Stomach (tissue), 19 donors: Measurements from ENCODE around the gene FRG2. TPM values are rescaled to one million over a fixed set of nuclear protein-coding genes. Genes with fewer than 3 reads are reported as not detected.
"Not testable (repeated sequence)": the region's sequence is repeated elsewhere in the genome, so short reads cannot be mapped to it uniquely, and the experiment has no call there.

Source experiments
- DNase-seq, 2 donors: peaks; one replicate each; pipeline versions ENCODE4 v3.0.0 to v3.0.0-alpha.2; 2013 to 2019
- H3K27ac ChIP-seq, 5 donors: fragments of 200-600 bp in 4 of 5; sonication (generic) in 4 of 5; one replicate each; pipeline ENCODE4 v1.5.1; 2013 to 2019; ENCODE audit warnings: mild to moderate bottlenecking in 1 of 5, moderate library complexity in 1 of 5
- H3K27me3 ChIP-seq, 3 donors: fragments of 200-600 bp; sonication (generic); one replicate each; pipeline ENCODE4 v1.5.1; 2017 to 2019; ENCODE audit warnings: mixed run types in 1 of 3
- H3K36me3 ChIP-seq, 4 donors: fragments of 200-600 bp; sonication (generic); 1 replicate in 3 of 4; 2 replicates in 1 of 4; pipeline ENCODE4 v1.5.1; 2016 to 2019
- H3K4me1 ChIP-seq, 4 donors: fragments of 200-600 bp; sonication (generic); one replicate each; pipeline ENCODE4 v1.5.1; 2016 to 2019
- H3K4me3 ChIP-seq, 4 donors: fragments of 200-600 bp; sonication (generic) in 3 of 4; one replicate each; pipeline ENCODE4 v1.5.1; 2016 to 2019; ENCODE audit warnings: mild to moderate bottlenecking in 1 of 4
- H3K9me3 ChIP-seq, 4 donors: fragments of 200-600 bp; sonication (generic); one replicate each; pipeline ENCODE4 v1.5.1; 2016 to 2019
- WGBS, 5 donors: extraction: QIAGEN DNeasy Blood & Tissue Kit in 3 of 5; methylation state at CpG; one replicate each; pipeline versions ENCODE4 v1.1.5 to v1.1.7; 2013 to 2018; 5-methylcytosine and 5-hydroxymethylcytosine counted together
- intact Hi-C: fragments of 100-400 bp; cut with DNase I; formaldehyde crosslinking; loops from one replicate; pipeline ENCODE4 v1.15.1; 2023; ENCODE audit warnings: low total_unique reads
- long read RNA-seq, 10 donors: transcript quantifications; one replicate each; lab custom pipeline, GENCODE V29; 2026
- polyA plus RNA-seq, 3 donors: library from polyadenylated mRNA; stranded (reverse); fragments of 200-250 nt; gene quantifications; one replicate each; pipeline ENCODE4 v1.2.3, GENCODE V29; 2013
- total RNA-seq, 5 donors: library from RNA; depleted of rRNA; stranded (reverse); fragments of >200 nt; gene quantifications; one replicate each; pipeline versions ENCODE4 v1.1.0 to v1.2.3, GENCODE V29; 2014 to 2016
- donor health status: healthy with polysubstance abuse.
- donor health status: Bipolar disorder and iron deficiency.
- donor health status: healthy.

The FRG2 gene
- not detected for total RNA-seq
- not detected for polyA plus RNA-seq
- long read RNA-seq, donor 1, result 0 reads
- long read RNA-seq, donor 2, result 0 reads
- long read RNA-seq, donor 3, result 0 reads
- long read RNA-seq, donor 4, result 0 reads
- long read RNA-seq, donor 5, result 0 reads
- long read RNA-seq, donor 6, result 0 reads
- long read RNA-seq, donor 7, result 0 reads
- long read RNA-seq, donor 8, result 0 reads
- long read RNA-seq, donor 9, result 0 reads
- long read RNA-seq, donor 10, result 0 reads

DNA sequence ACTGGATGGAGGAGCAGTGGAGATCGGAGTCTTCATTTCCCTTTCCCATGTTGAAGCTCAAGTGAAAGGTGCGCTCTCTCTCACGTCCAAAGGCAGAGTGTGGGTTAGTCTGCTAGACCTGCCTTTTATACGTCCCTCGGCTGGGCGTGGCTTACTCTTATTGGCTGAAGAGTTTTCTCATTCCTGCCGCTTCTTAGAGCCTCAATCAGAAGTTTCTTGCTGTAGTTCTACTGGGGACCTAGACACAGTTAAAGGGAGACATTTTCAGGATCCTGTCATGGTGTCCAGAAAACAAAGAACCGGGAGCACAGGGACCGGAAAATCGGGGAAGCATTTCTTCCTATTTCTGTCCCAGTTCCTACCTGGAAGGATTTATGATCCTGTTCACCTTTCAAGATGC lies at the start of gene FRG2:
TSS of gene FRG2 (minus strand) at position 101 of the 400 bp plus-strand sequence. CDS start at position 49, 52 bp downstream.
- H3K9me3 ChIP-seq, H3K4me3 ChIP-seq, H3K4me1 ChIP-seq, DNase-seq, H3K36me3 ChIP-seq, intact Hi-C loops, H3K27ac ChIP-seq: not testable (repeated sequence)
- peaks cover 0 to 21% (median 11%) of the 10 kb centered on the region in 3 donors for H3K27me3 ChIP-seq
- 53 to 89% (median 69%) methylated on average over 1 to 3 of the region's 10 CpGs; no CpG with 5 or more reads in 2 of the 5 donors for WGBS, 5 donors

DNA sequence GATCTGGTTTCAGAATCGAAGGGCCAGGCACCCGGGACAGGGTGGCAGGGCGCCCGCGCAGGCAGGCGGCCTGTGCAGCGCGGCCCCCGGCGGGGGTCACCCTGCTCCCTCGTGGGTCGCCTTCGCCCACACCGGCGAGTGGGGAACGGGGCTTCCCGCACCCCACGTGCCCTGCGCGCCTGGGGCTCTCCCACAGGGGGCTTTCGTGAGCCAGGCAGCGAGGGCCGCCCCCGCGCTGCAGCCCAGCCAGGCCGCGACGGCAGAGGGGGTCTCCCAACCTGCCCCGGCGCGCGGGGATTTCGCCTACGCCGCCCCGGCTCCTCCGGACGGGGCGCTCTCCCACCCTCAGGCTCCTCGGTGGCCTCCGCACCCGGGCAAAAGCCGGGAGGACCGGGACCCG lies 41.3 kb upstream of the FRG2 start:
- H3K36me3 ChIP-seq, H3K27ac ChIP-seq, intact Hi-C loops, H3K9me3 ChIP-seq, H3K4me3 ChIP-seq, H3K4me1 ChIP-seq, H3K27me3 ChIP-seq: not testable (repeated sequence)
- DNase-seq, result peak in 1 of 2 donors; percentile 12
- 41 to 91% (median 65%) methylated on average over 29 to 45 of the region's 45 CpGs for WGBS, 5 donors

DNA sequence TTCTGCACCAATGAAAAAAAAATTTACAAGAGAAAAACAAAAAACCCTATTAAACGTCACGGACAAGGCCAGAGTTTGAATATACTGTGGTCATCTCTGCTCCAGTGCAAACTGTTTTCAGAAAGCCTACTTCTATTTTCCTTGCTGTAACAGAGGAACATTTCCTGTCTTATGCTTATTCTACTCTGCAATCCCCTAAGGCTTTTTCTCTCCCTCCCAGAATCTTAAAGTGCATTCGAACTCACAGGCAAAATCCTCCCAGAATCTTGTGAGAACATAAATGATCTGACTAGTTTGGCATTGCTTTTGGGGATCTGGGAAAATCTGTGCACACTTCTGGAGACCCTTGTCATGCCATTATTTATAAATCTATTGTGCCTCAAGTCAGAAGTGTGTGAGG lies 37.7 kb upstream of the FRG2 start:
- DNase-seq, intact Hi-C loops, H3K4me3 ChIP-seq, H3K36me3 ChIP-seq, H3K4me1 ChIP-seq, H3K9me3 ChIP-seq, H3K27ac ChIP-seq: not testable (repeated sequence)
- WGBS, 5 donors, result 23 to 29% (median 28%) methylated on average over 3 of the region's 3 CpGs; no CpG with 5 or more reads in 1 of the 5 donors
- H3K27me3 ChIP-seq, result peaks cover 0 to 14% (median 0%) of the 10 kb centered on the region in 3 donors

DNA sequence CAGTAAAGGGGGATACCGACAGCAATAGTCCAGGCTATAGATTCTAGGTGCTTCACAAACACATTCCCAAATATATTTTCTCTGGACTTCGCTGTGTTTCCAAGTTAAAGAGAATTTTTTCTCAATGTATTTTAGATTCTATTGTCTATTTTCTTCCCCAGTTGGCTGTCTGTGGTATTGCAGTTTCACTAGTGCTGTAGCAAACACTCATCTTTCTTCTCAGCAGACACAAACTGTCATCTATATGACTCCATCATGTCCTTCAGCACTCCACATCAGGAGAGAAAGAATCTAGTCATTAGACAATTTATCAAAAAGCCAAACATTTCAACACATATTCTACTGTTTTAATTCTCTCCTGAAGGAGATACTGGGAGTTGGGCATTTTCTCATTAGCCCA lies 37.3 kb upstream of the FRG2 start, which contains the start of gene DBET:
TSS of gene DBET (plus strand) at position 161 of the 400 bp plus-strand sequence.
- H3K9me3 ChIP-seq, H3K4me1 ChIP-seq, H3K27ac ChIP-seq, intact Hi-C loops, H3K36me3 ChIP-seq, DNase-seq, H3K4me3 ChIP-seq: not testable (repeated sequence)
- 22 to 46% (median 29%) methylated on average over 2 of the region's 2 CpGs; no CpG with 5 or more reads in 1 of the 5 donors for WGBS, 5 donors
- peaks cover 0 to 14% (median 0%) of the 10 kb centered on the region in 3 donors for H3K27me3 ChIP-seq

DNA sequence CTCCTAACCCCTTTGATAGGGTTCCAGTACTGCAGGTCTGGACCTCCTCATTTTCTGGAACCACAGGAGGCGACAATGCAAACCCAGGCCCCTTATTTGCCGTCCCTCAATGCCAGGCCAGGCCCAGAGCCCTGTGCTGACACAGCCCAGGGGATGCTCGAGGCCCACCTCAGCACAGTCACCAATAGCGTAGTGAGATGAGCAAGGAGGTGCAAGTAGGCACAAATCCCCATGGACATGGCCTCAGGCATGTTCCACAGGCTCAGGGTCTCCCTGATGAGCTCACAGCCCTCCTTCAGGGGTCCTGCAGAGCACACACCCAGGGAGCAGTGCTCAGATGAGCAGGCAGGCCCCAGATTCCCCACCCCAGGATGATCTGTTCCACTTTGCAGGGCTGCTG lies 31.9 kb upstream of the FRG2 start:
- intact Hi-C loops, H3K9me3 ChIP-seq, H3K4me1 ChIP-seq, H3K36me3 ChIP-seq, H3K27ac ChIP-seq, DNase-seq, H3K4me3 ChIP-seq, H3K27me3 ChIP-seq: not testable (repeated sequence)
- 40 to 67% (median 47%) methylated on average over 1 to 4 of the region's 4 CpGs for WGBS, 5 donors

DNA sequence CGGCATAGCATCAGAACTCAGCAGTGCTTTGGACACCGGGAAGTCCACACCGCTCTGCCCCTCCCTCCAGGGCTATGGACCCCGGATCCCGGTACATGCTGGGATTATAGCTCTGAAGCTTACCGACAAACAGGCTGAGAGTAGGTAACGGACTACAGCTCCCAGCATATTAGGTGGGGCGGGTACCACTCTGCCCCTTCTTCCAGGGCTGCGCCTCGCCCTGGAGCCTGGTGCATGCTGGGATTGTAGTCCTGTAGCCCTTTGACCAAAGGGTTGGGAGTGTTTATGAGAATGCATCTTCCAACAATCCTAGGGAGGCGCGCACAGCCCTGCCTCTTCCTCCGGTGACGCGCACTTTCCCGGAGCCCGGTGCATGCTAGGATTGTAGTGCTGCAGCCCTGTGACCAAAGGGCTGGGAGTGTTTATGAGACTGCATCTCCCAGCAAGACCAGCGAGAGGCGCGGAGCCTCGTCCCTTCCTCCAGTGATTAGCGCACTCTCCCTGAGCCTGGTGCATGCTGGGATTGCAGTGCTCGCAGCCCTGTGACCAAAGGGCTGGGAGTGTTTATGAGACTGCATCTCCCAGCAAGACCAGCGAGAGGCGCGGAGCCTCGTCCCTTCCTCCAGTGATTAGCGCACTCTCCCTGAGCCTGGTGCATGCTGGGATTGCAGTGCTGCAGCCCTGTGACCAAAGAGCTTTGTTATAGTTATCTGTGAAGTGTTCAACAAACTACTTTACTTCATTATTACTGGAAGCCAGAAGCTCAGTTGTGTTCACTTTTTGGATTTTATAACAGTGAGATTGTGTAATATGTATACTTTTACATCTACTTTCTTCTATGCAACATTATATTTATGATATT lies 22.6 kb upstream of the FRG2 start:
- H3K27me3 ChIP-seq, DNase-seq, H3K4me1 ChIP-seq, H3K27ac ChIP-seq, H3K36me3 ChIP-seq, H3K9me3 ChIP-seq, intact Hi-C loops, H3K4me3 ChIP-seq: not testable (repeated sequence)
- WGBS, 5 donors, result 34 to 87% (median 38%) methylated on average over 3 to 7 of the region's 28 CpGs; no CpG with 5 or more reads in 1 of the 5 donors

DNA sequence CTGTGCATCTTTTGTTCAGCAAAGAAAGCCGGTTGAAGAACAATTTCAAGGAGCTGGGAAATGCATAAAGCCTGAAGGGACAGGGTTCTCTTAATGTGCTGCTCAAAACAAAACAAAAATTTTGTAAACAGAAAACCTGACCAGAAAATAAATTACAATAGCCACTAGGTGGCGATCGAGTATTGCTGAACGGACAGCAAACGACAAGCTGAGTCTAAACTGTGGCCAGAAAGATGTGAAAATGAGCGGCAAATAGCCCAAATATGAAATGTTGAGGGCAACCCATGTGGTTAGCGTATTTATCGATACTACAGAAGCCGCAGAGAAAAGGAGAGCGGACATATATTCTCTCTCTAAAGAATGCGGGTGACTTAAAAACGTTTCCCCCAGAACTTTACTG lies 20.6 kb upstream of the FRG2 start:
- intact Hi-C loops, H3K27ac ChIP-seq, H3K9me3 ChIP-seq, H3K36me3 ChIP-seq, H3K4me3 ChIP-seq, DNase-seq, H3K4me1 ChIP-seq, H3K27me3 ChIP-seq: not testable (repeated sequence)
- WGBS, 5 donors, result 5 to 17% (median 12%) methylated on average over 1 of the region's 12 CpGs

DNA sequence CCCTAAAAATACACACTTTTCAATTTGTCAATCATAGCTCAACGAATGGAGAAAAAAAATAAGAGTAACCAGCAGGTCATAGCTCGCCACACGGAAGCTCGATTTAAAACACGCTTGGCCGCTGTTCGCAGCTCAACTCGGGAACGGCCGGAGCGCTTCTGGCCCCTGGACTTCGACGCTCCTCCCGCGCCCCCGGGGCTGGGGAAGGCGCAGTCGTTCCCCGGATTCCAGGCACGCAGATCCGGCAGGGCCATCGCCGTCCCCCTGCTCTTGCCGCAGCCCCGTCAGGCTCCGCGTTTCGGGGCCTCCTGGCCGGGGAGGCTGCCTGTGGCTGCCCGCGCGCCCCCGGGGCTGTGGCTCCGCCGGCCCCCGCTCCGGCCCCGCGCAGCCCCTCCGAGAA lies 13.8 kb upstream of the FRG2 start:
- WGBS, 5 donors, result 12 to 62% (median 29%) methylated on average over 5 to 29 of the region's 40 CpGs
- H3K4me3 ChIP-seq, H3K9me3 ChIP-seq, DNase-seq, H3K36me3 ChIP-seq, H3K4me1 ChIP-seq, H3K27ac ChIP-seq, intact Hi-C loops: not testable (repeated sequence)
- H3K27me3 ChIP-seq, result peaks cover 0 to 34% (median 17%) of the 10 kb centered on the region in 3 donors

DNA sequence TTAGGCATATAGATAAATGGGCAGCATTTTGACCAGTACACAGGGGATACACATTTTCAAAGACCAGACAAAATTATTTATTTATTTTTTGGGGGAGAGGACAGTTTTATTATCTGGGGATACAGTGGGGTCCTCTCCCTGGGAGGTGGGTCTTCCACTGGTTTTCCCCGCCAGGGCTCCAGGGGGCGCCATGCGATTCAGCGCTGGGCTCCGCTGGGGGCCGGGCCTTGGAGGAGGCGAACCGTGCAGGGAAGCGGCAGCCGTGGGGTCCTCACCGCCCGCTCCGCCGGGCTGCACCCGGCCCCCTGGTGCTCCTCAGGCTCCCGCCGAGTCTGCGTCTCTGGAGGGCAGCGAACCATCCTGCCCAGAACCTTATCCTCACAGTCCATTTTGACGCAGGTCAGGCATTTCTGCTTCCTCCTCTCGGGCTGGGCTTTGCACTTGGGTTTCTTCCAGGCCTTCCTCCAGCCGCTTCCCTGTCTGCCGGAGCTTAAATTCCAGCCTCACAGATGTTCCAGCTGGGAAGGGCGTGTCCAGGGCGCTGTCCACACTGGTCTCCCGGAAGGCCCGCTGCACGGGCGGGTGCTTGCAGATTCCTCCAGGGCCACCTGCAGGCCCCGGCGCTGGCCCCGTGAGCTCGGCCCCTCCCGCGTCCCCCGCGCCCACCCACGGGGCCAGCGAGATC lies 10.8 kb upstream of the FRG2 start:
- Histone ChIP-seq H3K27me3 (peaks cover 0 to 48% (median 28%) of the 10 kb centered on the region in 3 donors), H3K4me3 (peak overlapping the region in 1 of 4 donors; percentile 34)
- H3K36me3 ChIP-seq, H3K27ac ChIP-seq, DNase-seq, intact Hi-C loops, H3K4me1 ChIP-seq, H3K9me3 ChIP-seq: not testable (repeated sequence)
- 0 to 28% (median 9%) methylated on average over 1 to 9 of the region's 39 CpGs; no CpG with 5 or more reads in 1 of the 5 donors for WGBS, 5 donors

DNA sequence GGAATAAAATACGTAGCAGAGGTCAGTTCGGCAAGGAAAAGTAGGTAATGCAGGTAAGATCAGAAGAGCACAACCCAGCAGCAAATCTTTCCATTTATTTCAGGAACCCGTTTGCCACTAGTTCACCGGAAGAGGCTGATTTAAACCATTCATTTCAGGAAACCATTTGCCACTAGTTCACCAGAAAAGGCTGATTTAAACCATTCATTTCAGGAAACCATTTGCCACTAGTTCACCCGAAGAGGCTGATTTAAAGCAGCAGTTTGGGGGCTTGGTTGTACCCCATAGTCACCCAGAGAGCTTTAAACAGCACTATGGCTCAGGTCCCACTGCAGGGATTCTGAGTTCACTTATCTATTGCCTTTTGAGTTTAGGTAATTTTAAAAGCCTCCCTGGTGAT lies 4.2 kb upstream of the FRG2 start:
- intact Hi-C loops, H3K9me3 ChIP-seq, DNase-seq, H3K27ac ChIP-seq, H3K36me3 ChIP-seq, H3K4me1 ChIP-seq, H3K4me3 ChIP-seq: not testable (repeated sequence)
- H3K27me3 ChIP-seq, result peaks cover 0 to 24% (median 15%) of the 10 kb centered on the region in 3 donors
- WGBS, 5 donors, result 56 to 65% (median 61%) methylated on average over 3 to 5 of the region's 5 CpGs

DNA sequence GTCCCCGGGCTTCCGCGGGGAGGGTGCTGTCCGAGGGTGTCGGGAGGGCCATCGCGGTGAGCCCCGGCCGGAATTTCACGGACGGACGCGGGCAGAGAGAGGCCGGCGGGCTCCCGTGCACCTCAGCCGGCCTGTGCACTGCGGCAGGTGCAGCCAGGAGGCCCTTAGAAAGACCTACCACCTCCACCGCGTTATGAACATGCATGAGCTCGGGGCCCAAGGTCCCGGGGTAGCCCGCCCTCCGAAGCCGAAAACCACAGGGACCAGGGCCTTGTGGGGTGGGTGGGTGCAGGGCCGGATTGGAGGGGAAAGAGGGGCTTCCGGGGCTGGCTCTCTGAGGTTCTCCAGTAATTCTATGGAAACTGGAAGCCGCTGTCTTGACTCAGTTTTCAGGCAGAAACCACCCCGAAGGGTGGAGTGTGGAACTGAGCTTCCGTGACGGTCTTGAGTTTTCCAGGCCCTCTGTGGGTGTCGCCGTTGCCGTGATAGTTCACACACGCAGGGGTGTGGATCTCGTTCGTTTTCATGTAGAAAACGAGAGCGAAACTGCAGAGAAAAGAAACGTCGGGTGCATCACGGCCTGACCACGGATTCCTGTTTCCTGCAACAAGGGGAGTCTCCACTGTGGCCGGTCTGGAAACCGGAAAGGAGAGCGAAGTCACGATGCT lies 4.3 kb downstream of the FRG2 start:
- H3K27me3 ChIP-seq, result peaks cover 3 to 61% (median 47%) of the 10 kb centered on the region in 3 donors
- intact Hi-C loops, result not testable (repeated sequence)
- WGBS, 5 donors, result 25 to 42% (median 27%) methylated on average over 26 to 34 of the region's 47 CpGs

More for the DNA sequence above, 4.3 kb downstream of the FRG2 start:
- not testable (repeated sequence) for H3K36me3 ChIP-seq, H3K9me3 ChIP-seq, H3K27ac ChIP-seq
- H3K4me1 ChIP-seq, result peaks cover 0 to 41% (median 25%) of the 10 kb centered on the region in 4 donors
- H3K4me3 ChIP-seq, result peak overlapping the region in 3 of 4 donors; percentile 20 to 45 (median 37)
- peak in 1 of 2 donors; percentile 11 for DNase-seq
